Measurements from ENCODE around the gene STK11.
A peak's percentile ranks its signal among the peaks of the same experiment; 100 is the strongest.

Gene STK11

GRCh38 chr19:1275260-1275975 lies 69.8 kb downstream of the STK11 start, which contains the start of gene FAM174C:
FAM174C (plus strand) TSS chr19:1275530; CDS start chr19:1275550, 20 bp downstream.
- peak; percentile 96 for DNase-seq

- no peak for DNase-seq
Observed at GRCh38 chr19:1275976-1276627, 70.5 kb downstream of the STK11 start.

GRCh38 chr19:1276628-1277022 lies 71.0 kb downstream of the STK11 start:
- no peak for DNase-seq

- DNase-seq = no peak
Observed at GRCh38 chr19:1277061-1277460, 71.5 kb downstream of the STK11 start.
